ENCODE data around the gene MYRIP.

DNA sequence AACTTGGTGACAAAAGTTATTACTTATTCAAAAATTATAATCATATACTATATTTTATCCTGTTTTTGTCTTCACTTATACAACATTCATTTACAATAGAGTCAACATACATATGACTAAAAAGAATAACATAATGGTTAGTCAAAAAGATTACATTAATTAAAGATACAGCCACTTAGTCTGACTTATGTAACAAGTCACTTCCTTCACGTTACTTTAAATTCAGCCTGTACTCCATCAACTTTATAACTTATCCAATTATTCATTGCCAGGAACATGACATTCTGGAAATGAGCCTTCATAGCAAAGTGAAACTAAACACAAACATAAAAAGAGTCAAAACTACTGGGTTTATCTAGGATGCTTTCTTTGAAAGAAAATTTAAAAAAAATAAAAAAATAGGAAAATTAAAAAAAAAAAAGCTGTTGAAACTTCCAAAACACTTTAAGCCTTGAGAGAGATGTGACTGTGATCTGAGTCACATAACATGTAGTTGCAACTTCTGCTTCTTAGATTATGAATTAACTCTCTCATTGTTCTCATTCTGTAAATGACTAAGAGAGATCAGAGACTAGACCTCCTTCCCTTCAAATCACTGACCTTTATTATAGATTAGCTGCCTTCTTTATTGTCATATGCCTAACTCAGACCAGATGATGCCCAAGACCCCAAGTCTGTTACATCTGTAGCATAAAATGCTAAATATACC, 107.8 kb downstream of the MYRIP start:
- TF ChIP-seq, protein P1, sequence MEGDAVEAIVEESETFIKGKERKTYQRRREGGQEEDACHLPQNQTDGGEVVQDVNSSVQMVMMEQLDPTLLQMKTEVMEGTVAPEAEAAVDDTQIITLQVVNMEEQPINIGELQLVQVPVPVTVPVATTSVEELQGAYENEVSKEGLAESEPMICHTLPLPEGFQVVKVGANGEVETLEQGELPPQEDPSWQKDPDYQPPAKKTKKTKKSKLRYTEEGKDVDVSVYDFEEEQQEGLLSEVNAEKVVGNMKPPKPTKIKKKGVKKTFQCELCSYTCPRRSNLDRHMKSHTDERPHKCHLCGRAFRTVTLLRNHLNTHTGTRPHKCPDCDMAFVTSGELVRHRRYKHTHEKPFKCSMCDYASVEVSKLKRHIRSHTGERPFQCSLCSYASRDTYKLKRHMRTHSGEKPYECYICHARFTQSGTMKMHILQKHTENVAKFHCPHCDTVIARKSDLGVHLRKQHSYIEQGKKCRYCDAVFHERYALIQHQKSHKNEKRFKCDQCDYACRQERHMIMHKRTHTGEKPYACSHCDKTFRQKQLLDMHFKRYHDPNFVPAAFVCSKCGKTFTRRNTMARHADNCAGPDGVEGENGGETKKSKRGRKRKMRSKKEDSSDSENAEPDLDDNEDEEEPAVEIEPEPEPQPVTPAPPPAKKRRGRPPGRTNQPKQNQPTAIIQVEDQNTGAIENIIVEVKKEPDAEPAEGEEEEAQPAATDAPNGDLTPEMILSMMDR (IDR thresholded peaks at IDR 0.05) = no peak
- TF ChIP-seq POLR2AphosphoS5 (IDR thresholded peaks at IDR 0.05; ENCODE audit: low read depth, low read length) = no peak; the same call in 1 of the 2 replicates
- TF ChIP-seq MXI1 (IDR thresholded peaks at IDR 0.05; ENCODE audit: low read depth, low read length) = no peak
- TF ChIP-seq GABPA (IDR thresholded peaks at IDR 0.05; ENCODE audit: low read depth) = no peak
- peak; percentile 49; the same call in 1 of the 2 replicates for TF ChIP-seq TCF12 (IDR thresholded peaks at IDR 0.05)
- no peak for TF ChIP-seq EZH2phosphoT487 (IDR thresholded peaks at IDR 0.05; ENCODE audit: borderline replicate concordance, low read depth)

Data from SK-N-SH (cell line).